ENCODE data around the gene SGIP1.
"Not testable (repeated sequence)": the region's sequence is repeated elsewhere in the genome, so short reads cannot be mapped to it uniquely, and the experiment has no call there.

The SGIP1 gene

GRCh38 chr1:66778266-66778665 lies 244.3 kb downstream of the SGIP1 start:
- no peak for DNase-seq

GRCh38 chr1:66778969-66779368 lies 245.0 kb downstream of the SGIP1 start:
- no peak for DNase-seq

DNA sequence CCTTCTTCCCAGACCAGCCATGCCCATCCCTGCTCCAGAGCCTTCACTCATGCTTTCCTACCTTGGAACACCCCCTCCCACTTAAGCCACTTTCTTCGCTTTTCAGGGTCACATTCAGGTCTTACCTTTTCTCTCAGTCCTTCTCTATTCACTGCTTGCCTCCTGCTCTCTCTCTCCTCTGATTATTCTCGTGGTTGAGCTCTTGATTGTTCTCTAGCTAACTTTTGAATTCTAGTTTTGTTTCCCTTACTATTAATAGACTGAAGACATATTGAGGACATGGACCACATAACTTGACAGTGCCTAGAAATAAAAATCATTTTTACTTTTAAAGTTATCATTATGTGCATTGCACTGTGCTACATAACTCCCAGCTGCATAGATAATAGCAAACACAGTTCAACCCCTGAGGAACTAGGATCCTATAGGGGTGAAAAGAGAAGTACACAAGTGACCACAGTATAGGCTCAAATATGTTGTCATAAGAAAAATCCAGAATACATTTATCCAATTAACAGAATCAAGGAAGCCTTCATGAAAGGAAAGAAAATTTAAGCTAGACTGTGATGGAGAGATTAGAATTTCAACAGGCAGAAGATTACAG lies 245.6 kb downstream of the SGIP1 start:
- DNase-seq = no peak

DNA sequence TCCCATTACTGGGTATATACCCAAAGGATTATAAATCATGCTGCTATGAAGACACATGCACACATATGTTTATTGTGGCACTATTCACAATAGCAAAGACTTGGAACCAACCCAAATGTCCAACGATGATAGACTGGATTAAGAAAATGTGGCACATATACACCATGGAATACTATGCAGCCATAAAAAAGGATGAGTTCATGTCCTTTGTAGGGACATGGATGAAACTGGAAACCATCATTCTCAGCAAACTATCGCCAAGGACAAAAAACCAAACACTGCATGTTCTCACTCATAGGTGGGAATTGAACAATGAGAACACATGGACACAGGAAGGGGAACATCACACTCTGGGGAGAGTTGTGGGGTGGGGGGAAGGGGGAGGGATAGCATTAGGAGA lies 251.8 kb downstream of the SGIP1 start:
- DNase-seq = not testable (repeated sequence)

DNA sequence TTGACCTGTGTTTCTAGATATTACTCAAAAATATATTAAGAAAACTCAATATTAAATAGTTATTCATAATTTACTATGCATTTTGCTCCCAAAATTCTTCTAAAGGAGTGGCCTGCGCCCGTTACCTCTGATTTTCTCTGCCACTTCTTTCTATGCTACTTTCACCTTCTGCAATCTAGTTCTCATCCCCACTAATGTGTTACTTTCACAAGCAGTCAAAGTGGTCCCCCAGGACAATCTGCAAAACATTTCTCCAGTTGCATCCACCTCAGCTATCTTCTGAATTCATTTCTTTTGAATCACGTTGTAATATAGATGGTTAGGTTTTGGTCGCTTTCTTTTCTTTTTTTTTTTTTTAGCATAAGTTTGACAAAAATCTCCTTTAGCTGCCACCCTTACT lies 253.7 kb downstream of the SGIP1 start:
- no peak for DNase-seq

DNA sequence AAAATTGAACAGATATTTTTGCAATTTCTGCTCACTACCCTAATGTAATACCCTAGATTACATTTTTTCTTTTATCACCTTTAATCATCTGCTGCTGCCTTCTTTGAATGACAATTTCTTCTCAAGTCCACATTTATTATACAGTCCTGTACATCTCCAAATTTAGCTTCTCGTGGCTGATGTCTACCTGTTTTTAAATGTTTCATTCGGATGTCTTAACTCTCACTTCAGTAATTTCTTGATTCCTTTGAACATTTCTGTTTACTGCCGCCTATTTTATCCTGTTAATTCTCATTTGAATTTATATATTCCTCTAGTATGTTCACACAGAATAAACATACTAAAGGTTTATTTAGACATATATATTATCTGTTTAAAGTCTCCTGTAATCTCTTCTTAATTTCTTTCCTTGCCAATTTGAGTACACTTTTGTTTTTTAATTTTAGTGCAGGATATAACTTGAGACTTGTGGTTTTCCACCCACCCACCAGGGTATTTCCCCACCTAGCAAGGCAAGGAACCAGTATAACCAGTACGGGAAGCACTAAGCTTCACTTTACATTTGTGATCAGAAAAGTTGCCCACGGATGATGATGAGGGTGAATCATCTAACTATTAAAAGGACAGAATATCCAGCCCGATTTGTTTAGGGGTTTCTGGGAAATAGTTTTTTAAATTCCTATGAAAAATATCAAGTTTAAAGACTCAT lies 254.4 kb downstream of the SGIP1 start:
- no peak for DNase-seq

GRCh38 chr1:66791621-66792610 lies 258.0 kb downstream of the SGIP1 start:
- no peak for DNase-seq

DNA sequence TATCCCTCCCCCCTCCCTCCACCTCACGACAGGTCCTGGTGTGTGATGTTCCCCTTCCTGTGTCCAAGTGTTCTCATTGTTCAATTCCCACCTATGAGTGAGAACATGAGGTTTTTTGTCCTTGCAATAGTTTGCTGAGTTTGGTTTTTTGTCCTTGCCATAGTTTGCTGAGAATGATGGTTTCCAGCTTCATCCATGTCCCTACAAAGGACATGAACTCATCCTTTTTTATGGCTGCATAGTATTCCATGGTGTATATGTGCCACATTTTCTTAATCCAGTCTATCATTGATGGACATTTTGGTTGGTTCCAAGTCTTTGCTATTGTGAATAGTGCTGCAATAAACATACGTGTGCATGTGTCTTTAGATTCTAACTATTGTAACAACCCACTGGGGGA lies 261.9 kb downstream of the SGIP1 start:
- not testable (repeated sequence) for DNase-seq

Data from AML-193 (cell line).